Germinal center (tissue), 1 donor: Measurements from ENCODE around the gene SCAP.
A peak's percentile ranks its signal among the peaks of the same experiment; 100 is the strongest.
"Not testable (repeated sequence)": the region's sequence is repeated elsewhere in the genome, so short reads cannot be mapped to it uniquely, and the experiment has no call there.

Experiments used
- DNase-seq: peaks from one replicate; pipeline ENCODE4 v3.0.0; 2012; ENCODE audit warnings: mixed read lengths, low spot score

The SCAP gene

DNA sequence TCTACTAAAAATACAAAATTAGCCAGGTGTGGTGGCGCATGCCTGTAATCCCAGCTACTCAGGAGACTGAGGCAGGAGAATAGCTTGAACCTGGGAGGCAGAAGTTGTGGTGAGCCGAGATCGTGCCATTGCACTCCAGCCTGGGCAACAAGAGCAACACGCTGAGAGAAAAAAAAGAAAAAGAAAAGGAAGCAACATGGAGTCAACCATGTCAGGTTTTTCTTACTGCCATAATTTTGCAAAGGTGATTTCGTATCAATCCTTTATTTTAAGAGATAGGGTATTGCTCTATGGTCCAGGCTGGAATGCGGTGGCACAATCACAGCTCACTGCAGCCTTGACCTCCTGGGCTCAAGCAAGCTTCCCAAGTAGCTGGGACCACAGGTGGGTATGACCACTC is 4.5 kb upstream of the SCAP start:
- not testable (repeated sequence) for DNase-seq

DNA sequence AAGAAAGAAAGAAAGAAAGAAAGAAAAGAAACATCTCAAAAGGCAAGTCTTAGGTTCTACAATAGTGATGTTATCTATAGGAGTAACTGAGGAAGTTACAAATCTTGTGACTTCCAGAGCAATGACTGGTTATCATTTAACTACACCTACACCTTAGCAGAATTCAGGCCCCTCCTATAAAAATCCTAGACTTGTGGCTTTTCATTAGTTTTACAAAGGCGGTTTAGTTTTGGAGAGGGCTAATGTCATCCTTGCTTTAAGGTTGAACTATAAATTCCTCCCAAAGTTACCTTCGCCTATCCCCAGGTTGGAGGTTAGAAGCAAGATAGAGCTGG is 4.1 kb upstream of the SCAP start:
- no peak for DNase-seq

DNA sequence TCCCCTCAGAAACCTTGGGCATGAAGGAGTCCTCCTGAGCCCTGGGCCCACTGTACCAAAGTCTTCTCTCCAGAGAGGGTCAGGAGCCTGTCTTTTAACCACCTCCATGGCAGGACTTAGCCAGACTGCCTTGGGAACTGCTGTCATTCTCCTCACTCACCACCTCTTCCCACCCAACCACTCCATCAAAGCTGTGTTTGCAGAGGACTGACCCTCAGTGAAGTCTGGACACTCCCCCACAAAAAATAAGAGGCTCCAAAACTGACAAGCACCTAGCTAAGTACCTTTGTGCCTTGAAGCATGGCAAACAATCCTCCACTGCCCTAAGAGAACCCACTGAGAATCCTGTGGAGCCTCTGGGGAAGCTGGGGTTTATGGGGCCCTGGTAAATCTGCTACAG is 2.3 kb upstream of the SCAP start:
- DNase-seq, result no peak

DNA sequence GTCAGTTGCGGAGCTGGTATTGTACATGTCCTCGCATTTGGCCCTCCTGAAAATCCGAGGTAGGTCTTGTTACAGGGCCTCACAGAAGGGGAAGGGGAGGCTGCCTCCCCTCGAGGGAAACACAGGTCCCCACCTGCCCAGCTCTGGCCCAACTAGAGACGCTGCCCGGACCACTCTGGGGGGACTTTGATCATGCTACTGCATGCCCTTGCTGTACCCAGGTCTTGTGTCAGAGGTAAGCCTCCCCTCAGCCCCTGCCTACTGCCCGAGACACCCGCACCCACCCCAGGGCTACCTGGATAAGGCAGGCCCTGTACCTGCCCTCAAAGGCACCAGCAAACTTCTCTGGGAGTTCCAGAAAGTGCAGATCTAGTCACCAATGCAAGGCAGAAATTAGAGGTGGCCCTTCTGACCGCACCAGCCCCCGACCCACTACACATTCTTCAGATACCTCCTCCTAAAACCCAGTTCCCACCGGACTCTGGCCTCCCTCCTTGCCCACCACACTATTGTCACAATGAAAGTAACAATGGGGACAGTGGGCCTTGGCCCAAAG is 981 bp upstream of the SCAP start:
- DNase-seq, result no peak

DNA sequence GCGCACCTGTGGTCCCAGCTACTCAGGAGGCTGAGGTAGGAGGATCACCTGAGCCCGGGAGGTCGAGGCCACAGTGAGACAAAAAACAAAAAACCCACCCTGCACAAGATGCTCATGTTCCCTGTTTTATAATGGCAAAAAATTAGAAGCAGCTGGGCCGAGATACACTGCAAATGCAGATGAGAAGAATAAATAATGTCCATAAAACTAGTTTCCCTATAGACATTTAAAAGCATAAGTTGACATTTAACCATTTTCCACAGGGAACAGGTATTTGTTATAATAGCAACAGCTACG is 537 bp upstream of the SCAP start:
- DNase-seq, result no peak

DNA sequence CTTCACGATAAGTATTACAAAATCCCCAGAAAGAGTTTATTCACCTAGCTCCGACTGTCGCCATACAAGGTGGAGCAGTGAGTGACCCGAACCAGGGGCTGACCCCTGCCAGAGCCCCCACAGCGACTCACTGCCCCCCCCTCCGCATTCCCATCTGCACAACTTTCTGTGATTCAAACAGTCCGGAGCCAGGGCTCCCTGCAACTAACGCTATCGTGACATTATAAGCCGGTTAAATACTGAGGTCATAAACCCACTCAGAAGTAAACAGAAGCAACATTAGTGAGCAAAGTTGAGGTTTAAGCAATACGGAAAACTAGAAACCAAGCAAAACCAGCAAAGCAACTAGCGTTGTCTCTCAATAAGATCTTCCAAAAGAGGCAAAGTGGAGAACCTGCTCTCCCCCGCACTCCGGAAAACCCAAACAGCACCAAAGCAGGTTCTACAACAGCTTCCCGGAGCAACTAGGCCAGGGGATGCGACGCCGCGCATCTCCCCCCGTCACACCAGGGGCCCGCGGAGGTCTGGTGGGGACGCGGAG is 642 bp downstream of the SCAP start:
- DNase-seq, result peak; percentile 5

DNA sequence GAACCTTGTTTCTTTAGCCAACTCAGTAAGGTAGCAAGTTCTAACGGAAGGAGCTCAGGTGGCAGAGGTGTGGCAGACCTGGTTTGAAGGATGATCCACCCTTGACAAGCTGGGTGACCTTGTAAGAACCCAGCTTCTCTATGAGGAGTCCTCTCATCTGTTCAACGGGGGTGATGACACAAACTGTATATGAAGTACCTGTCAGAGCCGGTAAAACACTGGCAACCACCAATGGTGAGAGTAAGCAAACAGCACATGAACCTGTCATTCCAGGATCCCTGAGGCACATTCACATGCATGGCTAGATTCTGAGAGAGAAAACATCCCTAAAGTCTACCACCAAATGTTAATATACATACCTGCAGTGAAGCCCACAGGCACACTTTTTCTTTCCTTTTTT is 2.4 kb downstream of the SCAP start:
- DNase-seq, result no peak

DNA sequence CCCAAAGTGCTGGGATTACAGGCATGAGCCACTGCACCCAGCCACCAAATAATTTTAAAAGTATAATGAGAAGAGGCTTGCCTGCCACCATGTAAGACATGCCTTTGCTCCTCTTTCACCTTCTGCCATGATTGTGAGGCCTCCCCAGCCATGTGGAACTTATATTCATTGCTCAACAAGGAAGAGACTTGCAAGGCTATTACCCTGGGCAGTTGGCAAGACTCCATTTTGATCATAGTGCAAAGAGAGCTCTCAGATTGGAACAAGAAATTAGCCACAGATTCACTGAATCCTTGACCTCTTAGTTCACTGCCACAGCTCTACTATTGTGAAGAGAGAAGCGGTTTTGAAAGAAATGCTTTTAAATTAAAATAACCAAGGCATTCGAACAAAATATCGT is 6.1 kb downstream of the SCAP start:
- no peak for DNase-seq

DNA sequence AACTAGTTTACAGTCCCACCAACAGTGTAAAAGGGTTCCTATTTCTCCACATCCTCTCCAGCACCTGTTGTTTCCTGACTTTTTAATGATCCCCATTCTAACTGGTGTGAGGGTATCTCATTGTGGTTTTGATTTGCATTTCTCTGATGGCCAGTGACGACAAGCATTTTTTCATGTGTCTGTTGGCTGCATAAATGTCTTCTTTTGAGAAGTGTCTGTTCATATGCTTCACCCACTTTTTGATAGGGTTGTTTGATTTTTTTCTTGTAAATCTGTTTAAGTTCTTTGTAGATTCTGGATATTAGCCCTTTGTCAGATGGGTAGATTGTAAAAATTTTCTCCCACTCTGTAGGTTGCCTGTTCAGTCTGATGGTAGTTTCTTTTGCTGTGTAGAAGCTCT is 7.4 kb downstream of the SCAP start:
- DNase-seq, result not testable (repeated sequence)

DNA sequence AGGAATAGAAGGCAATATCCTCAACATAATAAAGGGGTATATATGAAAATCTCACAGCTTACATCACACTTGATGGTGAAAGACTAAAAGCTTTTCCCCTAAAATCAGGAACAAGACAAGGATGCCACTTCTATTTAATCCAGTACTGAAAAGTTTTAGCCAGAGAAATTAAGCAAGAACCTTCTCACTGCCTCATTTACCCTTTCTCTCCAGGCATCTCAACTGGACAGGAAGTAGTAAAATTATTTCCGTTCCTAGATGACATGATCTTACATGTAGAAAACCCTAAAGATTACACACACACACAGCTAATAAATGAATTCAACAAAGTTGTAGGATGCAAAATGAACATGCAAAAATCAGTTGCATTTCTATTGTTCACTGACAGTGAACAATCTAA is 11.2 kb downstream of the SCAP start:
- no peak for DNase-seq

DNA sequence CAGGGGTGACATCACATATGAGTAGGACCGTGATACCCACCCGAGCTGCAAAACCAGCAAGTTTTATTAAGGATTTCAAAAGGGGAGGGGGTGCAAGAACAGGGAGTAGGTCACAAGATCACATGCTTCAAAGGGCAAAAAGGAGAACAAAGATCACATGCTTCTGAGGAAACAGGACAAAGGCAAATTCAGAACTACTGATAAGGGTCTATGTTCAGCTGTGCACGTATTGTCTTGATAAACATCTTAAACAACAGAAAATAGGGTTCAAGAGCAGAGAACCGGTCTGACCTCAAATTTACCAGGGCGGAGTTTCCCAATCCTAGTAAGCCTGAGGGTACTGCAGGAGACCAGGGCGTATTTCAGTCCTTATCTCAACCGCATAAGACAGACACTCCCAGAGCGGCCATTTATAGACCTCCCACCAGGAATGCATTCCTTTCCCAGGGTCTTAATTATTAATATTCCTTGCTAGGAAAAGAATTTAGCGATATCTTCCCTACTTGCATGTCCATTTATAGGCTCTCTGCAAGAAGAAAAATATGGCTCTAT is 16.1 kb downstream of the SCAP start:
- not testable (repeated sequence) for DNase-seq

DNA sequence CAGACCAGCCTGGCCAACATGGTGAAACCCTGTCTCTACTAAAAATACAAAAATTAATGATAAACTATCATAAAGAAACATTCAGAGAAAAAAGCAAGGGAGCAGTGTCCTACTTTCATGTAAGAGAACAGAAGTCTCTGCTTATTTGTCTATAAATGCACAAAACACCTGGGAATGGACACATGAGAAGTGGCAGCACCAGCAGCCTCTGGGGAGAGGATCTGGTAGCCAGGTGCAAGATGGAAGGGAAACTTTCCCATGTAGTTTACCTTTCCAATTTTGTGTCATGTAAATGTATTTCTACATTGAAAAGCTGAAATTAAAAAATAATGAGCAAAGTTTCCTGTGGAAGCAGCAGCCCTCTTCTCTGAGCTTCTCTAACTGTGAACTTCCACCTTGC is 18.8 kb downstream of the SCAP start:
- DNase-seq, result no peak

DNA sequence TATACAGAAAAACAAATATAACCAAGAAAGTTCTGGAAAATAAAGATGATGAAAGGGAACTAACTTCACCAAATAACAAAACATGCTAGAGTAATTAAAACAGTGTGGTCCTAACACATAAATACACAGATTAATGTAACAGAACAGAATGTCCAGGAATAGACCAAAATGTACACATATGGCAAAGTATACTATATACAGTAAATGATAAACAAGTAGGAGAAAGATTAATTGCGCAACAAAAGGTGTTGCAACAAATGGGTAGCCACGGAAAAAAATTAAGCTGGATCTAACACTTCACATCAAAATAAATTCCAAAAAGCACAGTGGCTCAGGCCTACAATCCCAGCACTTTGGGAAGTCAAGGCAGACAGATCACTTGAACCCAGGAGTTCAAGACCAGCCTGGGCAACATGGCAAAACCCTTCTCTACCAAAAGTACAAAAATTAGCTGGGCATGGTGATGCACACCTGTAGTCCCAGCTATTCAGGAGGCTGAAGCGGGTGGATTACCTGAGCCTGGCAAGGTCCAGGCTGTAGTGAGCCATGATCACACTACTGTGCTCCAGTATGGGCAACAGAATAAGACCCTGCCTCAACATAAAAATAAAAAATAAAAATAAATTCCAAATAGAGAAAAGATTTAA is 19.8 kb downstream of the SCAP start:
- no peak for DNase-seq

DNA sequence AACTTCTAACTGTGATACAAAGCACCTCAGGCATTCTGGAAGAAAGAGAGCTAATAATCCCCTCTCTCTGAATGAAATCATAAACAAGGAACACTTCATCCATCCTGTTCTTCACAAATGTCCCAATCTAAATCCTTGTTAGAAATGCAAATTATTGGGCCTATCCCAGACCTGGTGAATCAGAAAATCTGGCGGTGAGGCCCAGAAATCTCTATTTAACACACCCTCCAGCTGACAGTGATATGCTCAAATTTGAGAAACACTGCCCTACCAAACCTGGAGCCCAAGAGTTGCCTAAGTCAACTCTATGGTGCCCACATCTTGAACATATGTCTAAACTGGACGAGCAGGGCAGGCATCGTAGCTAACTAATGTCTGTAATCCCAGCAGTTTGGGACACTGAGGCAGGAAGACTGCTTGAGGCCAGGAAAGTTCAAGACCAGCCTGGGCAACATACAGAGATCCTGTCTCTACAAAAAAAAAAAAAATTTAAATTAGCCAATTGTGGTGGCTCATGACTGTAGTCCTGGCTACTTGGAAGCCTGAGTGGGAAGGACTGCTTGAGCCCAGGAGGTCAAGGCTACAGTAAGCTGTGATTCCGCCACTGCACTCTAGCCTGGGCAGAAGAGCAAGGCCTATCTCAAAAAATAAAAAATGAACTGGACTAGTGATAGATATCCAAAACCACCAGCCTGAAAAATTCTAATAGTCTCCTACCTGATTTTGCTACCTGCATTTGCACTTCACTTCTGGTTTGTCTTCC is 23.1 kb downstream of the SCAP start:
- DNase-seq, result no peak

DNA sequence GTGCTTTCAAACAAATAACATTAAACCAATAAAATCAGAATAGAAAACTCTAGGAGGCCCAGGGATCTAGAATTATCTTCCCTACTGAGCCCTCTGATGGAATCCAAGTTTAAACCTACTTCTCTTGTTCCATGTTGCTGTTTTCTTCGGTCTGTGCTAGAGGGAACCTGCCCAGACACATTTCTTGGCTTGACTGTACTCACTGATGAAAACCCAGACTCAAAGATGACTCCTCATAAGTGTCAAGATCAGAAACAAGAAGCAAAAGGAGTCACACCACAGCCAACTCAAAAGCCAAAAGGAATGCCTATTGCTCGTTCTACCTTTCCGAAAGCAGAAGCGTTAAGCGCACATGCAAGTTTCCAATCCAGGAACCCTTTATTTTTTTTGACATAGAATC is 31.6 kb downstream of the SCAP start:
- DNase-seq, result no peak

DNA sequence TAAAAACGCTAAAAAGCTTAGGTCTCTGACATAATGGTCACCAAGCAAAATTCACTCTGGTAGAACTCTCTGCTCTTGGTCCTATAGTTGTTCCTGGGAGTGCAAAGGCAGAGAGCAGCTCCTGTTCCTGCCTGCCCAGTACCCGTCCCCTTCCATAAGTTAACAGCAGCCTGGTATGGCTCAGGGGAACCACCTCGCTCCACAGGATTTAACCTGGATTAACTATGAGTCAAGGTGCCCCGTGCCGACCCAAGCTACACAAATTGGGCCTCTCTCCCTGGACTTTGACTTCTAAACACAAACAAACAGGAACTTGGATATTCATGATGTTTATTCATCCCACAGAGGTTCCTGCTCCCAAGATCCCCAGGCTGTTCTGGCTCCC is 32.1 kb downstream of the SCAP start:
- DNase-seq, result no peak

DNA sequence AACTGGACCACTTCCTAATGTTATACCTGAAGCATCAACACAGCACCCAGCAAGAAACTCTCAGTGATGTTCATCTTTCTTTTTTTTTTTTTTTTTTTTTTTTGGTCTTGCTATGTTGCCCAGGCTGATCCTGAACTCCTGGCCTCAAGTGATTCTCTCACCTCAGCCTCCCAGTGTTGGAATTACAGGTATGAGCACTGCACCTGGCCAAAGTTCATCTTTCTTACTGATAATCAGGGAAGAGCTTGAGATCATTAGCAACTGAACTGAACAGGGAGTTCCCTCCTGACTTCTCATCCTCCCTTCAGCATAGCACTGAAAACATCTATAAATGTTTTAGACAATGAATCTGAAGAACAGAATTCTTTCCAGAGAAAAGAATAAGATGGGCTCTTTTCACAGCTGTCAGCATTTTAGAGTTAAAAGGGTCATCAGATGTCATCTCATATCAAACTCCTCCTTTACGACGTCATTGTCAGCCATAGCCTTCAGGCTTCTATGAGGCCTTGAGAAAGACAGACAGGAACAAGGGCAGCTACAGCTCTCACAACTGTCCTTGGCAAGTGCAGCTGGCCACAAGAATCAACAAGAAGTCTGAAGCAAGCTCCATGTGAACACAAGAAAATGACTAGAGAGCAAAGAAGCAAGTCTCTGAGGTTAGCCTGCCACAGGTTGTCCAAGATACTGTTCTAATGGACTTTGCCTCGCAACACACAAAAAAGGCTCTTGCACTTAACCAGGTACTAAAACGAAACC is 33.8 kb downstream of the SCAP start:
- DNase-seq, result no peak

DNA sequence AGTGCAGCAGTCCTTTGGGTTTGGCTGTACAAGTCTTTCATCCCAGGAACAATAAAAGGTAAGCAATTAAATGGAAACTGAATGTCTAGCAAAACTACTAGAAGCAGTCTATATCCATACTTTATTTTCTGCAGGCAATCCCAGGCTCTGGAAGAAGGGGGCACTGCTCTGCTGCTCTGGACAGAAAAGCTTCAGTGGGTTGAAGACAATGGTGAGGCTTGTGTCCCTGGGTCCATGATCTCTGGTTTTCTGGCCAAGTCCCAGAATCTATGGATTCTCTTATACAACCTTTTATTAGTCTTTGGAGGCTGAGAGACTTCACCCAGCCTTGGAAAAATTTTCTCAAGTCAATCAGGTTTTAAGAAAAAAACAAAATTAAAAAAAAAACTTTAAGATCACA is 35.6 kb downstream of the SCAP start:
- no peak for DNase-seq

DNA sequence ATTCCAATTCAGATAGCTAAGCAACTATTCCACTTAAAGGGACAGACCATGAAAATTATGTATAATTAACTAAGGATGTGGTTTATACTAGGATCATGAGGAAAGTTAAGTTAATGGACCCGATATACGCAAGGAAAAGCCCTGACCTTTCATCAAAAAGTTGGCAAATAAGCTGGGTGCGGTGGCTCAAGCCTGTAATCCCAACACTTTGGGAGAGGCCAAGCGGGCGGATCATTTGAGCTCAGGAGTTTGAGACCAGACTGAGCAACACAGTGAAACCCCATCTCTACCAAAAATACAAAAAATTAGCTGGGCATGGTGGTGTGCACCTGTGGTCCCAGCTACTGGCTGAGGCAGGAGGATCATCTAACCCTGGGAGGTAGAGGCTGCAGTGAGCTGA is 39.6 kb downstream of the SCAP start:
- no peak for DNase-seq

DNA sequence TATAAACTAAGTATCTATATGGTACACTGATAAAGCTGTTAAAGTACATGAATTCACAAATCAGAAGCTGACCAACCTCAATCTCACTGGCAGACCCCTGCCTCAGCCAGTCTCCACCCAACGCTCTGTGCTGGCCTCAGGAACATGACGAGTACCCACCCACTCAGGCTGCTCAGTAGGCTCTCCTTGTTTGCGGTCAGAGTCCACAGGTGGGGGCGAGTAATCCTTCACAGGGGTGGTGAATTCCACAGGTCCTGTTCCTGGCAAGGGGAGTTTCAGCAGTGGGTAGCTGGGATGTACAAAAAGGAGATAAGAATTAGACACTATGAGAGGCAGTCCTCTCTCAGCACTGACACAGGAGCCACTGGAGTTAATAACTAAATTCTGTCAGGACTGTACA is 40.9 kb downstream of the SCAP start:
- no peak for DNase-seq

DNA sequence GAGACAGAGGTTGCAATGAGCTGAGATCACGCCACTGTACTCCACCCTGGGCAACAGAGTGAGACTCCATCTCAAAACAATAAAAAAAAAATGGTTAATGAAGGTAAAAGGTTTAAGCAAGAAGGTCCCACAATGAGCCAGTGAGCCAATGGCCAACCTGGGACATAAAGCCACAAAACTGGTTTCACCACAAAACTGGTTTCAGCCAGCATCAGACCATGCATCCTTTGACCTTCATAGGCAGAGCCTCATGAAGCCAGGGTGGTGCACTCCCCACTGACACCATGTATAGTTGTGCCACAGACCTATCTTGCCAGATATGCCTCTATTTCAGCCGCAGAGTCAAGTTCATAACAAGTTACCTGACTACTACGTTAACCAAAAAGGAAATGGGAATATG is 41.9 kb downstream of the SCAP start:
- DNase-seq, result no peak

DNA sequence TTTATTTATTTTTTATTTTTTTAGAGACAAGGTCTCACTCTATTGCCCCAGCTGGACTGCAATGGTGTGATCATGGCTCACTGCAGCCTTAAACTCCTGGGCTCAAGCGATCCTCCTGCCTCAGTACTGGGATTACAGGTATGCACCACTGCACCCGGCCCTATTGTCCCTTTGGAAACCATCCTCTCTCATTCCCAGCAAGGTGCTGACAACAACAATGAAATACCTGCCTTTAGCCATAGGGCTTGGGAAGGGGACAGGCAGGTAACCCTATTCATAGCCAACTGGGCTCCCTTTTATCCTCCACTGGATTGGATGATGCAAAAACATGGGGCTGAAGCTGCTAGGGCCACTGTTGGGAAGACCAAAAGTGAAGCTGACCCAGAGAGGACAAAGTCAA is 43.1 kb downstream of the SCAP start:
- DNase-seq, result no peak

DNA sequence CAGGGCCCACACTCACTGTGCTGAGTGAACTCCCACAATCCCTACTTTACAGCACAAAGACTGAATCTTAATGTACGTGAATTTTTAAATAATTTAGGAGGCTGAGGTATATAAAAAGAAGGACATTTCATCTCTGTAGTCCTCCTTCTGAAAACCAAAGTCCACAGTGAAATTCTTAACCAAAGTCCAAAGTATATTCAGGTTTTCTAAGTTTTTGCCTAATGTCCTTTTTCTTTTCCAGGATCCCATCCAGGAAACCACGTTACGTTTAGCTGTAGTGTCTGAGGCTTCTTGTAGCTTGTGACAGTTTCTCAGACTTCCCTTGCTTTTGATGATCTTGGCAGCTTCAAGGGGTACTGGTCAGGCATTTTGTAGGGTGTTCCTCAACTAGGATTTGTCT is 44.5 kb downstream of the SCAP start:
- DNase-seq, result no peak
